GM18951 (cell line): ENCODE data around the gene RGPD8.
"Not testable (repeated sequence)": the region's sequence is repeated elsewhere in the genome, so short reads cannot be mapped to it uniquely, and the experiment has no call there.

ENCODE experiments used
- POLR2A ChIP-seq: IDR thresholded peaks from 4 replicates; pipeline ENCODE4 v1.6.1; 2011; ENCODE audit warnings: mild to moderate bottlenecking; ENCODE audit not compliant: insufficient read length, insufficient read depth; ENCODE audit errors: extremely low read depth
- in situ Hi-C: fragments of 300-500 bp; cut with MboI; formaldehyde crosslinking; loops from one replicate; pipeline ENCODE4 v1.12.0; 2022; ENCODE audit warnings: low sequenced_read_pairs, mixed read lengths, inconsistent platforms; ENCODE audit not compliant: unreplicated experiment

The RGPD8 gene

GRCh38 chr2:112433480-112433879, at the start of gene RGPD8:
Gene RGPD8 (minus strand): TSS chr2:112433645. CDS start chr2:112433453, 192 bp downstream.
- in situ Hi-C loops = not testable (repeated sequence)

GRCh38 chr2:112483042-112483473, 49.6 kb upstream of the RGPD8 start:
- in situ Hi-C loops = no loop called here
- no peak for TF ChIP-seq POLR2A

GRCh38 chr2:112482309-112483041, 49.0 kb upstream of the RGPD8 start:
- no peak for TF ChIP-seq POLR2A
- in situ Hi-C loops = no loop called here

GRCh38 chr2:112481528-112482233, 48.2 kb upstream of the RGPD8 start, which contains the start of gene TTL:
Gene TTL (plus strand): TSS chr2:112482156. CDS start chr2:112482345, 189 bp downstream.
- in situ Hi-C loops = no loop called here
- peak; percentile 78 for TF ChIP-seq POLR2A

- TF ChIP-seq POLR2A = peak; percentile 33
- in situ Hi-C loops = no loop called here
These were observed 47.6 kb upstream of the RGPD8 start for GRCh38 chr2:112481050-112481527.

GRCh38 chr2:112480530-112481049, 47.1 kb upstream of the RGPD8 start:
- TF ChIP-seq POLR2A = no peak
- in situ Hi-C loops = no loop called here

GRCh38 chr2:112476434-112476833, 43.0 kb upstream of the RGPD8 start:
- in situ Hi-C loops = no loop called here
- no peak for TF ChIP-seq POLR2A

GRCh38 chr2:112474844-112475486, 41.5 kb upstream of the RGPD8 start:
- in situ Hi-C loops = no loop called here
- no peak for TF ChIP-seq POLR2A

GRCh38 chr2:112472547-112473263, 39.3 kb upstream of the RGPD8 start:
- in situ Hi-C loops = no loop called here
- TF ChIP-seq POLR2A = no peak

GRCh38 chr2:112465382-112465781, 31.9 kb upstream of the RGPD8 start:
- TF ChIP-seq POLR2A = no peak
- in situ Hi-C loops = no loop called here

GRCh38 chr2:112463256-112463655, 29.8 kb upstream of the RGPD8 start:
- in situ Hi-C loops = no loop called here
- no peak for TF ChIP-seq POLR2A

GRCh38 chr2:112462178-112462577, 28.7 kb upstream of the RGPD8 start:
- TF ChIP-seq POLR2A = no peak
- in situ Hi-C loops = no loop called here

GRCh38 chr2:112459372-112459771, 25.9 kb upstream of the RGPD8 start:
- in situ Hi-C loops = loop anchor here (10.0 kb wide), 2 partner anchors 125 to 195 kb away; no protein-coding TSS in a partner anchor
- no peak for TF ChIP-seq POLR2A

GRCh38 chr2:112454586-112454985, 21.1 kb upstream of the RGPD8 start:
- in situ Hi-C loops = loop anchor here (10.0 kb wide), 2 partner anchors 120 to 190 kb away; no protein-coding TSS in a partner anchor
- no peak for TF ChIP-seq POLR2A
